HFF-Myc (cell line): Measurements from ENCODE around the gene TRIM31.

Experiments used
- DNase-seq: peaks from one replicate; pipeline ENCODE4 v3.0.0-alpha.2; 2011; ENCODE audit warnings: low read depth; ENCODE audit errors: extremely low read depth
- H3K4me3 ChIP-seq: replicated peaks from 2 replicates; pipeline ENCODE4 v1.5.1; 2011; ENCODE audit warnings: low read depth, mild to moderate bottlenecking, control low read depth, low read length
- CTCF ChIP-seq: IDR thresholded peaks from 2 replicates; pipeline ENCODE4 v1.5.1; 2012; ENCODE audit warnings: mild to moderate bottlenecking, low read depth, low read length, control low read depth; ENCODE audit errors: missing control alignments

TRIM31 gene

GRCh38 chr6:30061092-30061857, 51.6 kb downstream of the TRIM31 start, which contains the start of gene POLR1H:
Gene POLR1H (plus strand): TSS chr6:30061265. CDS start chr6:30061525, 260 bp downstream.
- H3K4me3 ChIP-seq, result peak within 1 kb of the TSS; percentile 92
- TF ChIP-seq CTCF, result no peak

GRCh38 chr6:30060606-30061091, 52.2 kb downstream of the TRIM31 start:
- no peak for TF ChIP-seq CTCF
- peak overlapping the region; percentile 92 for H3K4me3 ChIP-seq
- no peak for DNase-seq

More at GRCh38 chr6:30061092-30061857, 51.6 kb downstream of the TRIM31 start, which contains the start of gene POLR1H:
- DNase-seq, result peak; percentile 89

GRCh38 chr6:30055513-30055912, 57.4 kb downstream of the TRIM31 start:
- TF ChIP-seq CTCF, result no peak
- H3K4me3 ChIP-seq, result no peak overlapping the region
- no peak for DNase-seq

GRCh38 chr6:30053682-30054081, 59.2 kb downstream of the TRIM31 start:
- no peak for DNase-seq
- no peak overlapping the region for H3K4me3 ChIP-seq
- no peak for TF ChIP-seq CTCF
